Body of pancreas (tissue), 4 donors: Measurements from ENCODE around the gene HOXA3. TPM values are rescaled to one million over a fixed set of nuclear protein-coding genes. Genes with fewer than 3 reads are reported as not detected.

Experiments used
- ATAC-seq: fragments of 150-250 bp; one replicate; pipeline ENCODE4 v1.9.1; 2016
- DNase-seq, 4 donors: peaks; one replicate each; pipeline ENCODE4 v3.0.0-alpha.2; 2019
- H3K27ac ChIP-seq, 4 donors: fragments of 200-600 bp; sonication (generic); 1 replicate in 3 of 4; 2 replicates in 1 of 4; pipeline versions ENCODE4 v1.5.1 to v1.6.1; 2016 to 2019; ENCODE audit warnings: mild to moderate bottlenecking in 1 of 4, mixed read lengths in 1 of 4, moderate library complexity in 1 of 4
- H3K27me3 ChIP-seq, 2 donors: fragments of 200-600 bp; sonication (generic); one replicate each; pipeline ENCODE4 v1.6.0; 2016; ENCODE audit warnings: mild to moderate bottlenecking in 1 of 2
- H3K36me3 ChIP-seq, 2 donors: fragments of 200-600 bp; sonication (generic); replicated peaks in 1 of 2; 2 replicates each; pipeline ENCODE4 v1.5.1; 2016; ENCODE audit warnings: low read depth in 2 of 2; ENCODE audit not compliant: insufficient read depth in 1 of 2
- H3K4me1 ChIP-seq: fragments of 200-600 bp; sonication (generic); one replicate; pipeline ENCODE4 v1.6.0; 2016
- H3K4me3 ChIP-seq, 2 donors: fragments of 200-600 bp; sonication (generic); 1 replicate in 1 of 2; 2 replicates in 1 of 2; pipeline ENCODE4 v1.5.1; 2016 to 2019
- H3K9me3 ChIP-seq, 3 donors: fragments of 200-600 bp; sonication (generic); 1 replicate in 2 of 3; 2 replicates in 1 of 3; pipeline ENCODE4 v1.5.1; 2016
- CTCF ChIP-seq, 7 experiments: fragments of 450-650 bp in 4 of 7; fragments of 200-600 bp in 3 of 7; sonication (generic) in 3 of 7; IDR thresholded peaks; one replicate each; pipeline ENCODE4 v1.5.1; 2016 to 2019; ENCODE audit warnings: antibody characterized with exemption in 7 of 7
- POLR2A ChIP-seq, 3 donors: fragments of 450-650 bp; IDR thresholded peaks; one replicate each; pipeline ENCODE4 v1.6.1; 2016; ENCODE audit warnings: antibody characterized with exemption in 3 of 3, mild to moderate bottlenecking in 2 of 3
- WGBS, 2 donors: methylation state at CpG; one replicate each; pipeline ENCODE4 v1.1.5; 2017; 5-methylcytosine and 5-hydroxymethylcytosine counted together
- intact Hi-C: fragments of 100-400 bp; cut with DNase I; formaldehyde crosslinking; loops from one replicate; pipeline ENCODE4 v1.15.1; 2023
- total RNA-seq, 2 donors: library from RNA; depleted of rRNA; stranded (reverse); fragments of >200 nt; gene quantifications; one replicate each; pipeline ENCODE4 v1.1.0, GENCODE V29; 2016

HOXA3 gene
- total RNA-seq, 2 donors from 2014 or later = 1.6 TPM; not detected in 1

GRCh38 chr7:27170426-27171324 is 18.3 kb upstream of the HOXA3 start:
- no peak overlapping the region for H3K4me3 ChIP-seq
- H3K4me1 ChIP-seq = peaks cover 30% of the 10 kb centered on the region
- intact Hi-C loops = no loop called here
- DNase-seq = no peak
- H3K36me3 ChIP-seq = no peaks in the 10 kb centered on the region
- no peak overlapping the region for H3K27ac ChIP-seq
- no peak for TF ChIP-seq POLR2A (IDR thresholded peaks at IDR 0.05)
- TF ChIP-seq CTCF (IDR thresholded peaks at IDR 0.05) = no peak
- WGBS, 2 donors = 13 to 19% methylated on average over 11 of the region's 11 CpGs
- peaks cover 5 to 92% of the 10 kb centered on the region in 2 donors for H3K27me3 ChIP-seq
- H3K9me3 ChIP-seq = no peaks in the 10 kb centered on the region
- no peak for ATAC-seq

- no peak for ATAC-seq
- no peaks in the 10 kb centered on the region for H3K9me3 ChIP-seq
- no peaks in the 10 kb centered on the region for H3K36me3 ChIP-seq
- H3K4me1 ChIP-seq = peaks cover 30% of the 10 kb centered on the region
- no peak for DNase-seq
- intact Hi-C loops = loop anchor here (10.0 kb wide), 1 partner anchor 315 kb away; no protein-coding TSS in a partner anchor
- H3K27ac ChIP-seq = no peak overlapping the region
- peaks cover 5 to 92% of the 10 kb centered on the region in 2 donors for H3K27me3 ChIP-seq
- H3K4me3 ChIP-seq = no peak overlapping the region
- TF ChIP-seq CTCF (IDR thresholded peaks at IDR 0.05) = no peak
- TF ChIP-seq POLR2A (IDR thresholded peaks at IDR 0.05) = no peak
- WGBS, 2 donors = 4 to 6% methylated on average over 18 to 44 of the region's 46 CpGs
Measured at GRCh38 chr7:27169658-27170425, 17.5 kb upstream of the HOXA3 start.

- DNase-seq = no peak
- ATAC-seq = no peak
- TF ChIP-seq CTCF (IDR thresholded peaks at IDR 0.05) = no peak
- TF ChIP-seq POLR2A (IDR thresholded peaks at IDR 0.05) = no peak
- intact Hi-C loops = loop anchor here (10.0 kb wide), 1 partner anchor 314 kb away; no protein-coding TSS in a partner anchor
- no peak overlapping the region for H3K4me3 ChIP-seq
- WGBS, 2 donors = 5 to 17% methylated on average over 25 of the region's 25 CpGs
- no peak overlapping the region for H3K27ac ChIP-seq
- no peaks in the 10 kb centered on the region for H3K9me3 ChIP-seq
- peaks cover 23% of the 10 kb centered on the region for H3K4me1 ChIP-seq
- peaks cover 2 to 88% of the 10 kb centered on the region in 2 donors for H3K27me3 ChIP-seq
- no peaks in the 10 kb centered on the region for H3K36me3 ChIP-seq
Measured at GRCh38 chr7:27168265-27168947, 16.0 kb upstream of the HOXA3 start.

- Histone ChIP-seq H3K4me3 (no peak overlapping the region), H3K27ac (no peak overlapping the region), H3K36me3 (no peaks in the 10 kb centered on the region), H3K27me3 (peaks cover 0 to 87% of the 10 kb centered on the region in 2 donors), H3K4me1 (peaks cover 18% of the 10 kb centered on the region), H3K9me3 (no peaks in the 10 kb centered on the region)
- WGBS, 2 donors = 12 to 23% methylated on average over 4 of the region's 4 CpGs
- no peak for DNase-seq
- TF ChIP-seq POLR2A (IDR thresholded peaks at IDR 0.05) (no peak), CTCF (IDR thresholded peaks at IDR 0.05) (no peak)
- intact Hi-C loops = loop anchor here (10.0 kb wide), 1 partner anchor 313 kb away; no protein-coding TSS in a partner anchor
- ATAC-seq = no peak
Measured at GRCh38 chr7:27167916-27168264, 15.5 kb upstream of the HOXA3 start.
